GM19395 (cell line): ENCODE results near the gene CTNNA2.

Source experiments
- ATAC-seq: cut with Tn5 transposase; IDR thresholded peaks from one replicate; pipeline ENCODE4 v1.9.1; 2021; ENCODE audit warnings: mild to moderate bottlenecking, moderate library complexity; ENCODE audit not compliant: unreplicated experiment

The CTNNA2 gene

DNA sequence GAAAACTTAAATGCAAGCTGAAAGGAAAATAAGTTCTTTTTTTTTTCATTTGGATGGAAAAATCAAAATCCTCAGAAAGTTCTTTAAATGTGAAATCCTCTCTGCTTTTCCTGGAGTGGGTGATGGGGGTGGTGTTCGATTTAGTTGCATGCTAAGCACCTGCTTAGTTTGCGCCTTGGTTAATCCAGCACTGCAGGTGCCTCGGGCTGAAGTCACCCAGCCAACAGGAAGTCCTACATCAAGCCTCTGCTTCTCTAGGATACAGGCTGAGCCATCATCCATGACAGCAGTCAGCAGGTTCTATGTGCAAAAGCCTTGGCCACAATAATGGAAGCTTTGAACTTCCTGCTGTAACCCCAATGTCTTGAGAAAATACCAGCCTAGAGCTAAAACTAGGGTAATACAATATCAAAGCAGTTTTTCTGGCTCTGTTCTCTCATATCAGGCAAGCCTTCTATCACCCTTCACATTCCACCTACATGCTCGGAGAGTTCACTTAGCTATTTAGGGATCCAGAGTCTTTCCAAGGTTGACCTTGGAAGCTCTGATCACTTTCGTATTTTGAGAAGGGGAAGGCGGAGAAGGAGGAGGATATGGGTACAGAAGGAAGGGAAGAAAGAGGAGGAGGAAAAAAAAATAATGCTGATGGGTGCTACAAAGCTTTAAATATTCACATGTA is 907.8 kb downstream of the CTNNA2 start:
- ATAC-seq, result no peak

DNA sequence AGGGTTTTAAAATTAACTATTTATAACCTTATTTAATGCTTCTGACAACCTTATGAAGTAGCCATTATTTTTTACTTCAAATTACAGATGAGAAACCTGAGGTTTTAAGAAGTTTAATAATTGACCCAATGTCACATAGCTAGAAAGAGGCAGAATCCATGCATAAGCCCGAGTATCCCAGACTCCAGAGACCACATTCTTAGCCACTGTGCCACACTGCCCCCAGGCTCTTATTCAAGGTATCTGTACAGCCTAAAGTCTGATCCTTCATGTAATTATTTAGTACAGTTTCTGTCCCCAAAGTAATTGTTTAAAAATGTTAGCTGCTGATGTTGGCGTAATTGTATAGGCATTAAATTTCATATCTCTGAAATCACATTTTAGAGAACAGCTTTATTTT is 916.4 kb downstream of the CTNNA2 start:
- no peak for ATAC-seq

DNA sequence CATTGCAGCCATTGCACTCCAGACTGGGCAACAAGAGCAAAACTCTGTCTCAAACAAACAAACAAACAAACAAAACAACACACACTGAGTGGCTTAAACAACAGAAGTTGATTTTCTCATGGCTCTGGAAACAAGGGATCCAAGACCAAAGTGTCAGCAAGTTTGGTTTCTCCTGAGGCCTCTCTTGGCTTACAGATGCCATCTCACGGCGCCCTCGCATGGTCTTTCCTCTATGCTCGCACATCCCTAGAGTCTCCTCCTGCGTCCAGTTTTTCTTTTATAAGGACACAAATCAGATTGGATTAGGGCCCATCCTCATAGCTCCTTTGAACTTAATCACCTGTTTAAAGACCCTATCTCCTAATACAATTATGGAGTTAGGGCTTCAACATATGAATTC is 925.1 kb downstream of the CTNNA2 start:
- ATAC-seq, result no peak

DNA sequence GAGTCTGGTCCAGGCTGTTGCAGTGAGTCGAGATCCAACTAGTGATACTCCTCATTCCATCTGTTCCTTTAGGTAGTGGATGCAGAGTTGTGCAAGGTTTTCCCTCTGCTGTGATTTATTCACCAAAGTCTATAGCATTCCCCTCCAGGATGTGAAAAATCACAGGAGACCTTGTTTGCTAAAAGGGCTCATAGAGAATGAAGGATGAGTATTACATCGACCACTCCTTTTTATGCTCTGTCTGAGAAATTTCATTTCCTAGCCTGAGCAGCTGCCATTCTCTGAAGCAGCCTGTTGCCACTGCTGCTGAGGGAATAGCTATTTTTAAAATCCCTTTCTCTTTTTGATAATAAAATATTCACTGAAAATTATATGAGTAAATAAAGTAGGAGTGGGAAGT is 925.8 kb downstream of the CTNNA2 start:
- no peak for ATAC-seq

DNA sequence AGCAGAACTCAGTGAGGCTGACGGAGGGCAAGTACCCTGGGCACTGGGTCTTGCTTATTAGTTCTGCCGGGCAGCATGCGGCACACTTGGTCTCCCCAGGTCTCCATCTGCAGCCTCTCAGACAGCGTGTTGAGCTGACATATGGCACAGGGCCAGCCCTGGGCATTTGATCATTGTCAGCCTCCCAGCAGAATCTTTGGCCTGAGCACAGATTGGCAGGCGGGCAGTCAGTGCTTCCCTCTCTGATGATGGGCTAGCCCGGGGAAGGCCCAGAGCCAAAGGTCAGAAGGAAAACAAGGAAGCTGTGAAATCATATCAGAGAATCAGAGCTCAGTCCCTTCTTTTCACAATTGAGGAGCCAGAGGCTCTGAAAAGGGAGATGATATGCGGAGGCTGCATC is 941.8 kb downstream of the CTNNA2 start:
- ATAC-seq, result no peak

DNA sequence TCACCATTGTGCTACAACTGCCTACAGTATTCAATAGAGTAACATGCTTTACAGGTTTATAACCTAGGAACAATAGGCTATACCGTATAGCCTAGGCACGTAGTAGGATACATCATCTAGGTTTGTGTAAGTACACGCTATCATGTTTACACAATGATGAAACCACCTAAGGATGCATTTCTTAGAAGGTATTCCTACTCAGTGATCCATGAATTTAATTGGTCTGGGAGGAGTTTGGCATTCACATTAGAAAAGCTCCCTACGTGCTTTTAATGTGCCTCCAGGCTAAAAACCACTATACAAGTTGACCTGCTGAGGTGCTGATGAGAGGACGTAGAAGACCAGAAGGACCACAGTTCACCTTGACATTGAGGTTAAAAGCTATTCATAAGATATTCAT is 946.2 kb downstream of the CTNNA2 start:
- no peak for ATAC-seq

DNA sequence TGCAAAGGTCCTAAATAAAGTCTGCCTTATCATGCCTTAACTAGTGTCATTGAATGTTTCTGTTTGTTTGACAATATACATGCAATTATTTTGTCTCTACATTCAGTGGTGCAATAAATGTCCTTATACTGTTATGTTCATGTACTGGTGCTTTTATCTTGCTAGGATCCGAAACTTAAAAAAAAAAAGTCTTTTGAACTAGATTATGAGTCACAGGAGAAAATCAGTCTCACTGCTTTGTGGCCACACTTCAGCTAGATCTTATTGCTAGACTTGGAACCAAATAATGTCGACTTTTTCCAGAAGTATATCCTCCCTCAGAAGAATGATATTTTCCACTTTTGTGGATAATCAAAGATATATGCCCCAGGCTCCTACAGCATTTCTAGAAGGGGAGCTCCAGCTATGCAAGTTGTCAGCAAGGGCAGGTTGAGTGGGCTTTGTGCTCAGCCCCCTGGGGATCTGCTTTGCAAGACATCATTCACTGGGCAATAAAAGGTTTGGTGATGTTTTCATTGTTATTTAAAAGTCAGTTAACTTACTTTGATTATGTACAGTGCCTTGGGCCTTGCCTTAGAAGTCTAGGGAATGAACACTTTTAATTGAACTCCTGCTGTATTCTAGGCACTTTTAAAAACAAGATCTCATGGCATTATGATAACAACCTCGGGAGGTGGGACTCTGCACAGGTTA is 948.8 kb downstream of the CTNNA2 start:
- ATAC-seq, result no peak

DNA sequence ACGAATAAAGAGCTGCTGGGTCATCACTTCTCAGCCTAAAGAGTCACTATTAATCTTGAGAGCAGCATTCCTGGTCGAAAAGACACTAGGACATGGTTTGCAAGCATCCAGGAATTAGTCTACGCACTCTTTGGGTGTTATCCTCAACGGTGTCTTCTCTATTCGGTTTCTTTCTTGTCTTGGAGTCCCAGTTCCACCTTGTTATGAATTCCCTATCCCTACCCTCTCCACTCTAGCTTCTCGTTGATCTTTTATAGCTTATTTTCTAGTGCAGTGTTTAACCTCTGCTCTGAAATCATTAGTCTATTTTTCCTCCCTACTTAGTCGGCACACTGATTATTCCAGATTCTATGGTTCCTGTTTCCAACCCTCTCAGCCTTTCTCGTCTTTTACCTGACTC is 949.8 kb downstream of the CTNNA2 start:
- no peak for ATAC-seq

DNA sequence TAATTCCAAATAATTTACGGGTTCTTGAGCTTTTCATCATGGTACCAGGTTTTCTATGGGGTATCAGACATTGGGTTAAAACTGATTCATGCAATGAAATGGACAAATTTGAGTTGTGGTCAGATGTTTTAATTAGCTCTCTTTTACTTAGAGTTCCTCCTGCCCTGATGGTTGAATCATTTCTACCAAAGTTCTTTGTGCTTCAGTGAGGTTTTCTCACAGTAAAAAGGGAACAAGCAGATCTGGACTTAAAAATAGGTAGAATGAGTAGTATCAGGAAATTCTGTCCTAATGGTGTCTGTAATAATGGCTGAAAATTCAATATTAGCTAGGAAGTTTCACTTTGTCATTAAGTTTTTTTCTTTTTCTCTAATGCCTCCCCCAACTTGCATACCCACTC is 951.4 kb downstream of the CTNNA2 start:
- ATAC-seq, result no peak

DNA sequence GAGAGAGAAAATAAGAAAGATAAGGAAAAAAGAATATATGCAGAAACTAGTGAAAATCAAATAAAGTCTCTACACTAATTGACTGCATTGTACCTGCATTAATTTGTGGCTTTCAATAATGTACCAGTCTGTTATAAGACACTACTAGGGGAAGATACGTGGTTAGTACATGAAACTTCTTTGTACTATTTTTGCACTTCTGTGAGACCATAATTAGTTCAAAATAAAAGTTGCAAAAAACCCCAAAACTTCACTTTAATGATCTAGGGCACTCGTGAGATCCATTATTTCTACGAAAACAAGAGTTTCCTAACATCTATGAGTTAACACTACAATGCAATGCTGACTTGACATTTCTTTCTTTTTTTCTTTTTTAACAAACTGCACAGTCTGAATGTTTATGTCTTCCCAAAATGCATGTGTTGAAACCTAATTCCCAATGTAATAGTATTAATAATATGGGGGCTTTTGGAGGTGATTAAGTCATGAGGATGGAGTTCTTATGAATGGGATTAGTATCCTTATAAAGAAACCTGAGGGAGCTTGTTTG is 954.5 kb downstream of the CTNNA2 start:
- ATAC-seq, result no peak

DNA sequence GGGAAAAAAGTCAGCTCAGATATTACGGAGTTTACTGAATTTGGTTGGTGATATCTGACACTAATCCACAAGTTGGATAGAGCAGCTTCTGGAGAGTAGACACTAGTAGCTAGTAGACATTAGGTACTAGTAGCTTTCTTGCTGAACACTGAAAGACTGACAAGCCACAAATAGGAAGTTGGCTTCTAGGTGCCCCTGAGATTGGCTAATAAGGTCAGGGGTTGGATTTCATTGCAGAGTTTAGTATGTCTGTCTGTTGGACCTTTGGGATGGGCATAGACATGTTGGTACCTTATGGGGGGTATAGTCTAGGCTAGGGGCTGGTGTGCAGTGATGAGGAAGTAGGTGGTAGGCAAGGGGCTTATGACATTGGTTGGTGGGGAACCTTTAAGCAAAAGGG is 956.6 kb downstream of the CTNNA2 start:
- ATAC-seq, result no peak

DNA sequence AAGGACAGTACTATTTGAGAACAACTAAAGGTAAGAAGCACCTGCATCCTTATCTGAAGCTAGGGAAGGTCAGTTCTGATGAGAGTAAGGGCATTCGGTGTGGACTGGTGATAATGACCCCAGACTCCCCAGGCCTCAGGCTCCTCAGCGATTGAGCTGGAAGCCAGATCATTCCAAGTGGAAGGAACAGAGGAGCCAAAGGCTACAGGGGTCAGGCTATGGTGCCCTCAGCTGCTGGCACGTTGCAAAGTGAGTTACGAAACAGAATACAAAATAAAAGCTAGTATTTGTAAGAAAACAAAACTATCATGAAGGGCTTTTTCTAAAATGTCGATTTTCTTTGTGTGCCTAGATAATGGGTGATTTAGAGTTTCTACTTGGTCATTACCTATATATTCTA is 960.2 kb downstream of the CTNNA2 start:
- ATAC-seq, result no peak

DNA sequence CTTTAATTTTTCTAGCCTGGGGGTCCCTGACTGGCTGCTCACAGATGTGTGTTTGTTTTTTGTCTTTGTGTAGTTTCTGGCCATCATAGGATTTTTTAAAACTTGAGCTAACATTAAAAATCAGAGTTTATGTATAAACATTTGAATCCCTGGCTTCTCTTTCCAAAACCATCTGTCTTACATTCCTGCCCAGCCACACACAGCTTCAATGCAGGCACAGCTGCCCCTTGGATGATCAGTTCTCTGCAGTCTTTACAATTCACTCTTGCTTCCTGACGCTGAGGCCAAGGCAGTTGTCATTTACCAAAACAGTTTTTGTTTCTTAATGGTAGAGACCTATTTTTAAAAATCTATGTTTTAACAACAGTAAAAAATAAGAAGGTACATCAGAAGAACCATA is 960.9 kb downstream of the CTNNA2 start:
- ATAC-seq, result no peak

DNA sequence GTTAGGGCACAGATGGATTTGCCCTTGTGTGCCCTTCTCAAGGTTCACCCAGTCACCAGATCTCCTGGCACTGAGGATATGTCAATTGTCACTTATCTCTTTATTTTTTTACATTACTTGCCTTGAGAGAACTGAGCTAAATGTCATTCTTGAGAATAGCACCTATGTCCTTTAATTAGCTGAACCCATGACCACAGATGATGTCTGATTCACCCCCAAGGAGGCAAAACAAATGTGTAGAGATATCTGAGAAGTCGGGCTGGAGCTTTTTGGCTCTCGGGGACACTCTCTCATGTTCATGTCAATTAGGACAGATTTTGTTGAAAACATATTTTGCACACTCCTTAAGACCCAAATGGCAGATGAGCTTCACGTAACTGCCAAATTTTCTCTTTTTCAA is 963.1 kb downstream of the CTNNA2 start:
- no peak for ATAC-seq

DNA sequence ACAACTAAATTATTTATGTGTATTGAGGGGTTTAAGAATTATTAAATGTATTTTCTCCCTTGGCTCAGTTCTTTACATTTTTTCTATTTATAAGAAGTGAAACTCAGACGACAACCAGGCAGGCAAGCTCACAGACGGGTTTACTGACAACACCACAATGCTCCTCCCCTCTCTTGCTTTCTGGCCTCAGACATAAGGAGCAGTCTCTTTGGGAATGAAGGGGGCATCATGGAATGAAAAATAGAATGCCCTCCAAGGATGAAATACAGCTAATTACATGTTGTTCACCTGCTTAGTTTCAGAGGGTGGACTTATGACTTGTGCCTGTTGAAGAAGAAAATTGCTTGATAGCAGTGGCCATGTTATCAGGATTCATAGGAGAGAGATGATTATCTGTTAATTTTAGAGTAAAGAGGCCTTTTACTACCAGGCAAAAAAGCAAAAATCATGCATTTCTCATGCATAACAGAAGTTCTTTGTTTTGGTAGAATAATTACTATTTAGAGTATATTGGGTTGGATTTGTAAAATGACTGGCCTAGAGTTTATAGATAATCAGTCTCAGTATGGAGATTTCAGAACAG is 963.8 kb downstream of the CTNNA2 start:
- ATAC-seq, result no peak

DNA sequence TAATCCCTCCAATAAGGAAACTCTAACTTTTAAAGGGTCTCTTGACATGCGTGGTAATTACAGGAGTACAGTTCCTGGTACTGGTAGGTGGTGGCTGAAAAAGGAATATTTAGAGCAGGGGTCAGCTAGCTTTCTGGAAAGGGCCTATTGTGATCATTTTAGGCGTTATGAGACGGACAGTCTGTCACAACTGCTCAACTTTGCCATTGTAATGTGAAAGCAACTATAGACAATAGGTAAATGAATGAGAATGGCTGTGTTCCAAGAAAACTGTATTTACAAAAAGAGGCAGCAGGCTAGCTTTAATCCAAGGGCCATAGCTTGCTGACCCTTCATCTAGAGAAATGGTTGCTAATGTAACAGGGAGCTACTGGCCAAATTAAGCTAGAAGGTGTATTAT is 969.4 kb downstream of the CTNNA2 start:
- no peak for ATAC-seq

DNA sequence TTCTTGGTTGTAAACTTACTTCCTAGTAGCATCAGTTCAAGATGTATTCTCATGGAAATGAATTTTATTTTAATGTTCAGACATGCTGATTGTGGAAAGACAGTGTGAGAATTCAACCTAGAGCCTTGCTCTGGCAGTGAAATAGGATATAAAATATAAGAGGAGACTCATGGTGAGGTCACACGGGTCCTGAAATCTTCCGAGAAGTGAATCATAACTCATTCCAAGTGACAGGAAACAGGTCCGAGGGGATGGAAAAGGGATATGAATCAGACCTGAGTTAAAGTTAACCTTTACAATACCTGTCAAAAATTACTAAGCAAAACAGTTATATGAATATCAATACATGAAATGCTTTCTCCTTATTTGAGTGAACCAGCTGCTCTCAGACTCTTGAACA is 976.9 kb downstream of the CTNNA2 start:
- no peak for ATAC-seq

DNA sequence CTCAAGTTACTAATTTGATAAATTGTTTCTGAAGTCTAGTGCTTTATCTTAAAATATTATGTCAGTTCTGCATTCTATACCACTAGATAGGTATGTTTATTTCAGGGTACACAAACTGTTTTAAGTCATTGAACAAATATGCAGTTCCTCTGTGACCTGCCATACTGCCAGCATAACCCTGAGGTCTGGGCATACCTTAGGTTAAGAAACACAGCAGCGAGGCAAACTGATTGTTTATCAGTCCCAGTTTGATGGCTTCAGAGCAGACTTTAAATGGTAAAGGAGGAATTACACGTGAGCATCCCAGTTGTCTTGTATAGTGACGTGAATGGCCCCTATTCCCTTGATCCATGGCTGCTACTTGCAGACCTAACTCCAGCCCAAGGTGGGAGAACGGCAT is 978.1 kb downstream of the CTNNA2 start:
- no peak for ATAC-seq

DNA sequence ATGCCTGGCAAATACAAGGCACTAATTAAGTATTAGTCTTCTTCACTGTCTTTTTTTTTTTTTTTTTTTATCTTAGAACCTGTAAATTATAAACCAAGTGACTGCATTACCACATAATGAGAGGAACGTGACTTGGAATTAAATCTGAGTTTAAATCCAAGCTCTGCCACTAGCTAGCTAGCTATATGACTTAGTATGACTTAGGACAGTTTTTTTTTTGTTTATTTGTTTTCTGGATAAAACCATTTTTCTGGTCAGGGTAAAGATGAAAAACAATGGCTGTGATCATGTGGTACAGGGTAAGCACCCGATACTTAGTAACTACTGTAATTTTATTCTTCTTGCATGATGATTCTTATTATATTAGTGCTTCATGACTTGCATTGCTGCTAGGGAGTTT is 983.5 kb downstream of the CTNNA2 start:
- no peak for ATAC-seq

DNA sequence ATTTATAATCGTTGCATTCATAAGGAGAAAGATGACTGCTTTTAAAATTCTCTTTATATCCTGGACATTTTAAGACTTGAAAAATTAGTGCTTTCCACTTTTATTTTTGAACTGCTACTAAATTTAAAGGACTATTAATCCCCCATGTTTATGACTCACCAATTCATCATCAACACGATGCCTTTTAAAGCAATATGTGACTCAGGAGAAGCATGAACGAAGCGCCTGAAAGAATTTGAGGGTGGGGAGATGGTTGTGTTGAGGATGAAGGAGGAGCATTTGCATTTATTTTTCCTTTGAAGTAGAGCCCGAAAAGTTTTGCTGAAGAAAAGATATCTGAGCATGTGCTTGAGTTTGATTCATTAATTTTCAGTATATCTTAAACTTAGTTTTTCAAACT is 983.9 kb downstream of the CTNNA2 start:
- ATAC-seq, result no peak

DNA sequence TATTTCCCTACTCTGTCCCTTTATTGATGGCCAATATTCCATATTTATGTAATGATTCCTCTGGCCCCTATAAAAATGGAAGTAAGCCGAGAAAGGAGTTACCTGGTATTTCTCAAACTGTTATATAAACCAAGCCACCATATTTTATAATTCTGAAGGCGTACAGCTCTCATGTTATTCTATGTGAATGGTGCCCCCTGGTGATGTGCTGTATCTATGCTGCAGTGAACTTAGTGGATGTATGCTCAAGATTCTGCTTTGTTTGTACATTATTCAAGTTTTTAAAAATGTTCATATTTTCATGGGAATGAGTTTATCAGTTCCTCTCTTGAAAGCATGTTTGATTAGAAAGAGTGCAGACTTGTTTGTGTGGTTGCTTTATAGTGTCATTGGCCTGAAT is 986.2 kb downstream of the CTNNA2 start:
- no peak for ATAC-seq

DNA sequence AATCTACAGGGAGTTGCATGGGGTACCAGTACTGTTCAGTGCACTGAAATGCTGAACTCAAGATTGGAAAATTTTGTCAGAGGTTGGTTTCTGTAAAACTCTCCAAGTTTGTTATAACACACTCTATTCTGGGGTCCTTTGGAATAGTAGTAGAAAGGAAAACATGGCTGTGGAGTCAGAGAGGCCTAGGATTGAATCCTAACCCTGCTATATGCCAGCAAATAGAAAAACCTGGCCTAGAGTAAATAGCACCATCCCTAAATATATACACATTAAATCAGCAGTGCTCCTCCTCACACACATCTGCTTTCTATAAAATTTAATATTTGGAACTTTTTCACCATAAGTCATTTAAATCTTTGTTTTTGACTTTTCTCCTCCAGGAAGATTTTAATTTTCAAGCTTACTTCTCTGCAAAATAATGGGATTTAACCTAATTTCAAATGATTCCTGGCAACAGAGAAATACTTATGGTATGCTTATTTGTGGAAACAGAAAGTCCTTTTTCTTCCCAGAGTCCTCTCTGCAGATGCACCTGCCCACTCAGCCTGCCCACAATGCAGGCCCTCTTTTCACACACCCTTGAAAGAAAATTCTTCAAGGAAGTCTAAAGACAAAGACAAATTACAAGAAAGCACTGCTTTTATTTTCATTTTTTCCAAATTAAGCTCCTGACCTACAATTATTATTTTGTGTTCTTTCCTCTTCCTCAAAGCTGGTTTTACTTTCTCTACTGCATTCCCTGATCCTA is 989.2 kb downstream of the CTNNA2 start:
- ATAC-seq, result no peak
